HG03442 (cell line): ENCODE data around the gene KDM4B.

ENCODE experiments used
- ATAC-seq: cut with Tn5 transposase; IDR thresholded peaks from one replicate; pipeline ENCODE4 v1.9.1; 2021; ENCODE audit warnings: mild to moderate bottlenecking, moderate library complexity; ENCODE audit not compliant: unreplicated experiment

The KDM4B gene

DNA sequence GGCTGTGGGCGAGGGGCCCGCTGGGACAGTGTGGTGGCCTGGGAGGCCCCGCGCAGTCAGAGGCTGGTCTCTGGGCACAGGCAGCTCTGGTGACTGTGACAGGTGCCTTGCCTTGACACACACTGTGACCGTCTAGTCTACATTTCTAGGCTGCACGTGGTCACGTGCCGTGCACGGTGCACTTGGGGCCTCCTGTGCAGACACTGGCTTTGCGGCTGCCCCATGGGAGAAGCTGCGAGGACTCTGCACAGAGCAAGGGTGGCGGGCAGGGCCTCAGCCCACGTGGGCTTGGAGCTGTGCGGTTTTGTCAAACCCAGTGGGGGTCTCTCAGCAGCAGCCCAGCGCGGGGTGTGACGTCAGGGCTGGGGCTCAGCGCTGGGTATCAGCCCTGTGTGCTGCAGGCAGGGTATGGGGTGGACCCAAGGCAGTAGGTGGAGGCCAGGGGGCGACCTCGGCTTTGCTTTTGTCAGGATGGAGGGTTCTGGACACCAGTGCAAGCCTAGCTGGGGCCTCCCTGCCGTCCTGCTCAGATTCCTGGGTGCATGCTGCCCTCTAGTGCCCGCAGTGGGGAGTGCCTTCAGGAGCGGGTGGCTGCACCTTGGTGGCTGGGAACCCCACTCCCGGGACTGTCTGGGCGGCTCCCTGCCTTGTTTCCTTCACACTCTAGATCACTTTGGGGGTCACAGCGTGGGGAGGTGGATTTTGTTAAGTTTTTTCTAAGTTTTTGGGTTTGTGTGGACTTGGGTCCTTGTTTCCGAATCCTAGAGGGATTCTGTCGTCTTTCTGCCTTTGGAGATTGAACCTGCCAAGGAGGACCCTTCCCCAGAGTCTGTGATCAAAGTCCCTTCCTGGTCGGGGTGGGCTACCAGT lies 62.6 kb downstream of the KDM4B start:
- no peak for ATAC-seq

GRCh38 chr19:5032101-5032967 lies 63.4 kb downstream of the KDM4B start:
- no peak for ATAC-seq

- no peak for ATAC-seq
These were observed 66.3 kb downstream of the KDM4B start for GRCh38 chr19:5035105-5035761.

DNA sequence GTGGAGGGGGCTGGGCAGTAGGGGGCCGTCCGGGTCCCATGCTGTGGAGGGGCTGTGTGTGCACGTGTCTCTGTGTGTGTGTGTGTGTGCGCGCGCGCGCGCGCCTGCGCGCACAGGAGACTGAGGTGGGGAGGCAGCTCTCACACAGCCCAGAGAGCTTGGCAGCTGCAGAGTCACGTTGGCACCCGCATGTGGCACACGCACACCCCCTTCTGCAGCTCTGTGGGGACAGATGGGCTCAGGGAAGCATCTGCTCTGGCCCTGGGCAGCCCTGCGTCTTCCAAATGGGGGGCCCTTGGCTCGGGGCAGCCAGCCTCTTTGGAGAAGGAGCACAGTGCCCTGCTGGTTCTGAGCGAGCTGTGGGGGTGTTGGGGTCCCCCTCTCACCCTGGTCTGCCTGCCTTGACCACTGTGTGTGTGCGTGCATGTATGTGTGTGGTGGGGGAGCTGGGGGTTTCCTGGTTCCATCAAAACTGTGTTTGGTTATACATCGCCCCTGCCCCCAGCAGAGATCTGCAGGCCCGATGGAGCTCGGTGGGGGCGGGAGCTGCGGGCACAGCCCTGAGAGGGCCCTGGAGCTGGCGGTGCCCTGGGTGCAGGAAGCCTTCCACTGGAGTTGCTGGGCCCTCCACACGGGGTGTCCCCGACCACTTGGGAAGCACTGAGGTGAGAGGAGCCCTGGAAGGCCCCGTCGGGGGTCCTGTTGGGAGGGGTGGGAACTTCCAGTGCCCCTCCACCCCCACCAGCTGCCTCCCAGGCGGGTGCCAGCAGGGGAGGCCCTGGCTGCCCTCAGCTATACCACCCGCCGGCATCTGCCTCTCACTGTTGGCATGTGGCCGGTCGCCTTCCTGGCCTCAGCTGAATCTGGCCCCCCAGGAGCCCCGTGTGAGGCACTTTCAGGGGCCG lies 67.1 kb downstream of the KDM4B start:
- ATAC-seq = no peak

- ATAC-seq = no peak
These were observed 68.0 kb downstream of the KDM4B start for GRCh38 chr19:5036698-5037563.

DNA sequence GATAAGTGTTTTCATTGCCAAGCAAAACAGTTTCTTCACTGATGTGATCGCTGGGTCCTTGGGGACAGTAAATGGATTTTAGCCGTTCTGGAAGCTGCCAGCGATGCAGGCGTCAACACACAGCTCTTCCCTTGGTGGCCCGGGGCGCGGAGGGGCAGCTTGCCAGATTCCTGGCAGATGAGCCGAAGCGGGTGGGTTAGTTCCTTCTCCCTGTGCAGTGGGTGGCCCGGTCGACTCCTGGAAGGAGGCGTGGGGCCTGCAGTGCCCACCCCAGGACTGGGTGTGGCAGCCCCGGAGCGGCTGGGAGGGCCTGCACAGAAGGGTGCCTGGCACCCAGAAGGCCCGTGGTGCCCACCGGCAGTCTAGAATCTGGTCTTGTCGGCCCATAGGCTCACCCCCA lies 69.0 kb downstream of the KDM4B start:
- ATAC-seq = no peak

DNA sequence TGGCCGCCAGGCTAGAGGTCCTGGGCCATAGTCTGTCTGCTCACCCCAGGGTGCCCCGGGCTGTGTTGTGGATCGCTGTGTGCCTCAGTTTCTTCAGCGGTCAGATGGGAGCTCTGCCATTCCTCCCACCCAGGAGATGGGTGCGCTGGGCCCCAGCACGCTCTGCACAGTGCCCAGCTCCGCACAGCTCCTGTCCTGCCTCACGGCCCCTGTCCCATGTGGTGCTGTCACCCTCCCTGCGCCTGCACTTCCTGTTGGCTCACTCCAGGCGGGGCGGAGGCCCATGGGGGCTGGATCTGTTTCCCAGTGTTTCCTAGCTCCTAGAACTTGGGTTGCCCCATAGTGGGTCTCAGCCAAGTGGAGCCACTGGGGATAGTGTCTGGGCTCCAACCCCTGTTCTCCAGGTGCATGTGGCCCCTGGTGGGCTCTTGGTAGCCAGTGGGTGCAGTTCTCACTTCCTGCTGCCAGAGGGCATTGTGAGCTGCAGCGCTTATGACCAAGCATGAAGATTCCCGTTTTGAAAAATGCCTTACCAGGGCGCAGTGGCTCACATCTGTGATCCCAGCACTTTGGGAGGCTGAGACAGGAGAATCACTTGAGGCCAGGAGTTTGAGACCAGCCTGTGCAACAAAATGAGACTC lies 69.8 kb downstream of the KDM4B start:
- no peak for ATAC-seq

DNA sequence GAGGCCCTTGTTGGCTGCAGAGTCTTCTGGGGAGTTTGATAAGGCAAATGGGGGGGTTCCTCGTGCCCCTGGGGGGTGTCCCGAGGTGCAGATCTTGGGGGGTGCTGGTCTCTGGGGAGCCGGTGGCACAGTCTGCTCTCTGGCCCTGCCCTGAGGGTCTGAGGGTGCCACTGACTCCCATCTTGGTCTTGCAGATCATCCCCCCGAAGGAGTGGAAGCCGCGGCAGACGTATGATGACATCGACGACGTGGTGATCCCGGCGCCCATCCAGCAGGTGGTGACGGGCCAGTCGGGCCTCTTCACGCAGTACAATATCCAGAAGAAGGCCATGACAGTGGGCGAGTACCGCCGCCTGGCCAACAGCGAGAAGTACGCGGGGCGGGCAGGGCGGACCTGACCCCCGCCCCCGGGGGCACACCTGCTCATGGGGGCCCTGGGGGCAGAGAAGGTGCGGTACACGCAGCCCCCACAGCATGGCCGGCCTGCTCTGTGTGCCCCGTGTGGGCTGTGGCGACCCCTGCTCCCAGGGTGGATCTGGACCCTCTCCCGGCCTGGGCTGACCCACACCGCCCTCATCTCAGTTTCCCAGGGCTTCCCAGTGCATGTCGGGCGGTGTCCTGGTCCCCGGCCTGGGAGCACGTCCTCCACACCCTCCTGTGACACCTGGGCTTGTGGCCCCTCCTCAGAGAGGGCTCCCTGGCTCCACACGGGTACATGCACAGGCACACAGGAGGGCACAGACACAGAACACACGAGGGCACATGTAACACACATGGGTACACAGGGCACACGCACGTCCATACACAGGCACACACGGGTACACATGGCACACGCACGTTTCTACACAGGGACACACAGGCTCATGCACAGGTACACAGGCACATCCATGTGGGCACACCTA lies 71.0 kb downstream of the KDM4B start:
- no peak for ATAC-seq

DNA sequence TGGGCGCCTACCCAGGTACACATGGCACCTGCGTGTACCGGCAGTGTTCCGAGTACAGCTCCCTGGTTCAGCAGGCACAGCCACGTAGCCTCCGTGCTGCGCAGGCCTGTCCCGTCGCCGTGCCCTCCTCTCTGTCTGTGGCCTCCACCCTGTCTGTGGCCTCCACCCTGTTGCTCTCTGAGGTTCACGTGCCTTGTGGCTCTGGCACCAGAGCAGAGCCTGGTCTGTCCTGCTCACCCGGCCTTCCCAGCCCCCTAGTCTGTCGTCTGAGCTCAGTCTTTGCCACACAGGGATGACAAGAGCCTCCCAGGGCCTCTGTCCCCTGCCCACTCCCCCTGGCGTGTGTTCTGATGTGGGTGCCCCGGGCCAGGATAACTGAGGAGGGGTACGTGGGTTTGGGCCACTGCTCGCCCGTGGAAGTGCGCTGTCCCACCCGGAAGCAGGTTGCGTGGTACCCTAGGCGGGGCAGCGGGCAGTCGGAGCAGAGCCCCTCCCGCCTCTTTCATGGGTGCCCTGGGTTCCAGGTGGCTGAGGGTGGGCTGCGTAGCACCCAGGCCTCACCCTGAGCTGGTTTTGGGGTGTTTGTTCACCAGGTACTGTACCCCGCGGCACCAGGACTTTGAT lies 71.7 kb downstream of the KDM4B start:
- ATAC-seq = no peak

DNA sequence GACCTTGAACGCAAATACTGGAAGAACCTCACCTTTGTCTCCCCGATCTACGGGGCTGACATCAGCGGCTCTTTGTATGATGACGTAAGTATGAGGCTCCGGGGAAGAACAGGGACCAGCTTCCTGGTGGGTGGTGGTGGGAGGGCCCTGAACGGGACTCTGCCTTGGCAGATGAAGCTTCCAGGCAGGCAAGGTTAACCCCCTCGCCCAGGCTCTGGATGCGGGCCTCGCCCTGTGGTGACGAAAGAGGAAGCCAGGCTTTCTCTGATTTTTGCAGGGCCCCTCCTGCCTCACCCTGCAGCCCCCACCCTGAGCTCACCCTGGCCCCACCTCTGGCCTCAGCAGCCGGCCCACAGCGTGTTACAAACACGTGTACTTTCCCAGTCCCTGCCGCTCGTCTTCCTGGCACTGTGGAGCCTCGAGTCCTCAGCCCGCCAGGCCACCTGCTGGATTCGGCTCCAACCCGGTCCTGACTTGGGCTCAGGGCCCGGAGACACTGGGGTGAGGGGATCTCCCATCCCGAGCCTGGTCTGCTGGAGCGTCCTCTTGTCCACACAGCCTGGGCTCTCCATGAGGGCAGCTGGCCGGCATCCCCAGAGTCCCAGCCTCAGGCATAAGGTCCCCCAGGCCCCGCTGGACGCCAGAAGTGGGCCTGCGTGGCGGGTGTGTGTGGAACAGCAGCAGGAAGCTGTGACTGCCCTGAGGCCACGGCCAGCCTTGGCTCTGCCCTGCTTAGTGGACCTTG lies 72.4 kb downstream of the KDM4B start:
- ATAC-seq = no peak

GRCh38 chr19:5041913-5042187 lies 72.9 kb downstream of the KDM4B start:
- ATAC-seq = no peak

- no peak for ATAC-seq
These were observed 73.6 kb downstream of the KDM4B start for GRCh38 chr19:5042556-5042955.

DNA sequence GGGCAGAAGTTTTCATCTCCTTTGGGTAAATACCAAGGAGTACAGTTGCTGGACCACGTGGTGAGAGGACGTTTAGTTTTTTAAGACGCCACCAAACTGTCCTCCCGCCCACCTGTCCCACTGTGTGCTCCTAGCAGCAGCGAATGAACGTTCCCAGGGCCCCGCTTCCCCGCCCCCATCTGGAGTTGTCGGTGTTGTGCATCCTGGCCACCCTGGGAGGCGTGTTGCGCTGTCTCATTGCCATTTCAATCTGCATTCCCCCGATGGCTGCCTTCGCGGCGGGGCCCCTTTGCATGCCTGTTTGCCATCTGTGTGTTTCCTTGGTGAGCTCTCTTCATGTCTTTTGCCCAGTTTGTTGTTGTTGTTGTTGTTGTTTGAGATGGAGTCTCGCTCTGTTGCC lies 76.1 kb downstream of the KDM4B start:
- no peak for ATAC-seq

- ATAC-seq = no peak
These were observed 77.0 kb downstream of the KDM4B start for GRCh38 chr19:5045956-5046338.

DNA sequence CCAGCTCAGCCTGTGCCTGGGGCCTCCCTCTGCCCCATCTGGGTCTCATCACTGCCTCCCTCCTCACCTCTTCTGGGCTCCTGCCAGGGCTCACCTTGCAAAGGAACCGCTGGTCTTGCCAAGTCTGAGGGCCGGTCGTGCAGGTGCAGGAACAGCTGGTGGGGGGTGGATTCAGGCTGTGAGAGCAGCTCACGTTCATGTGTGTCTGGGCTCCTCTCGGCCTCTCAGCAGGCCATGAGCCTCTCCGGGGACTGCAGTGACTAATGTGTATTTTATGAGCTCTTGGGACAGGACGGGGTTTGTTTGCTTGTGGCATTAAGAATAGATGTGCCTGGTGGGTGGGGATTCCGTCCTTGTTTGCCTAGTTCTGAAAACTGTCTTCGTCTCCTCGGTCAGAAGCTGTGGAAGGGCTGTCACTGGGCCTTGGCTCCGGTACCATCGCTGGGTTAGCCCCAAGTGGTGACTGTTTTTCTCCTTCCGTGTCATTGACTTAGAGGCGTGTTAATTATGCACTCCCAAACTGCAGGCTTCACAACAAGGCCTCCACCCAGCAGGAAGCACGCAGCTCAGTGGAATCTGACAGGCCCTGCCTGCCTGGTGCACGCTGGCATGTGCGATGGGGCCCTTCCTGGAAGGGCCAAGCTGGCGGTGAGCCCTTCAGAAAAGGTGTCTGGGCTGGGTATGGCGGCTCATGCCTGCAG lies 77.6 kb downstream of the KDM4B start:
- no peak for ATAC-seq

DNA sequence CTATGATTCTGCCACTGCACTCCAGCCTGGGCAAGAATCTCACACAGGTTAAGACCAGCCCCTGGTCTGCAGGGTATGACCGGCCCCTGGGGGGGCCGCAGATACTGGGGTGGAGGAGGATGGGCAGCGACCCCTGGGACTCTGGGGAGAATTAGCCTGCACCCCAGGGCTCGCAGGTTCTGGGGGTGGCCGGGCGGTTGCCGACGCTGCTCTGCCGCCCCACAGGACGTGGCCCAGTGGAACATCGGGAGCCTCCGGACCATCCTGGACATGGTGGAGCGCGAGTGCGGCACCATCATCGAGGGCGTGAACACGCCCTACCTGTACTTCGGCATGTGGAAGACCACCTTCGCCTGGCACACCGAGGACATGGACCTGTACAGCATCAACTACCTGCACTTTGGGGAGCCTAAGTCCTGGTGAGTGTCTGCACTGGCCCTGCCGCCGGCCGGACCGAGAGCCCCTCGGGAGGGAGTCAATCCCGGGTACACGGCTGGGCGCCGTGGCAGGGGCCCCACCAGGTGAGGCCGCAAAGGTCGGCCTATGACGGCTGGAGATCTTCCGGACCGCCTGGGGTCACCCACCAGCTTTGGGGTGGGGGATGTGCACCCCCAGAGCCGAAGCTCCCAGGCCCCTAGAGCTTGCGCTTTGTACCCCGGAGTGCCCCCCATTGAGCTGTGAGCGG lies 78.5 kb downstream of the KDM4B start:
- no peak for ATAC-seq
